HG03442 (cell line): Measurements from ENCODE around the gene MAP2K5.

Experiments
- ATAC-seq: cut with Tn5 transposase; IDR thresholded peaks from one replicate; pipeline ENCODE4 v1.9.1; 2021; ENCODE audit warnings: mild to moderate bottlenecking, moderate library complexity; ENCODE audit not compliant: unreplicated experiment

MAP2K5 gene

GRCh38 chr15:67777773-67778172, 235.3 kb downstream of the MAP2K5 start:
- no peak for ATAC-seq

GRCh38 chr15:67778968-67779548, 236.6 kb downstream of the MAP2K5 start:
- ATAC-seq, result no peak

GRCh38 chr15:67779549-67780111, 237.1 kb downstream of the MAP2K5 start:
- no peak for ATAC-seq

- ATAC-seq, result no peak
These were observed 238.6 kb downstream of the MAP2K5 start for GRCh38 chr15:67781061-67781460.

- ATAC-seq, result no peak
These were observed 239.6 kb downstream of the MAP2K5 start for GRCh38 chr15:67781907-67782690.

GRCh38 chr15:67782691-67782991, 240.1 kb downstream of the MAP2K5 start:
- no peak for ATAC-seq

- peak; percentile 56 for ATAC-seq
These were observed 240.8 kb downstream of the MAP2K5 start for GRCh38 chr15:67783303-67783702.

GRCh38 chr15:67784090-67784781, 241.7 kb downstream of the MAP2K5 start:
- ATAC-seq, result peak; percentile 82

GRCh38 chr15:67784856-67785430, 242.4 kb downstream of the MAP2K5 start:
- ATAC-seq, result peak; percentile 5

GRCh38 chr15:67785431-67785830, 242.9 kb downstream of the MAP2K5 start:
- ATAC-seq, result no peak

- ATAC-seq, result no peak
These were observed 244.1 kb downstream of the MAP2K5 start for GRCh38 chr15:67786646-67787045.

GRCh38 chr15:67788986-67789385, 246.5 kb downstream of the MAP2K5 start:
- ATAC-seq, result no peak

- no peak for ATAC-seq
These were observed 248.3 kb downstream of the MAP2K5 start for GRCh38 chr15:67790610-67791319.

GRCh38 chr15:67792250-67792942, 249.9 kb downstream of the MAP2K5 start:
- no peak for ATAC-seq

GRCh38 chr15:67794832-67795574, 252.5 kb downstream of the MAP2K5 start:
- no peak for ATAC-seq

- no peak for ATAC-seq
These were observed 254.0 kb downstream of the MAP2K5 start for GRCh38 chr15:67796196-67797127.

GRCh38 chr15:67799801-67800205, 257.3 kb downstream of the MAP2K5 start:
- ATAC-seq, result no peak

GRCh38 chr15:67801142-67801541, 258.6 kb downstream of the MAP2K5 start:
- no peak for ATAC-seq
